NCI-H2196 (cell line): Measurements from ENCODE around the gene CAPN11.
A peak's percentile ranks its signal among the peaks of the same experiment; 100 is the strongest.
"Not testable (repeated sequence)": the region's sequence is repeated elsewhere in the genome, so short reads cannot be mapped to it uniquely, and the experiment has no call there.

Source experiments
- DNase-seq: peaks from one replicate; lab custom pipeline; 2025; ENCODE audit not compliant: unreplicated experiment; lab: John Stamatoyannopoulos, UW

CAPN11 gene

GRCh38 chr6:44129841-44130322 lies 28.7 kb upstream of the CAPN11 start:
- DNase-seq: no peak

GRCh38 chr6:44131892-44132291 lies 26.7 kb upstream of the CAPN11 start:
- peak; percentile 61 for DNase-seq

- no peak for DNase-seq
These were observed 26.1 kb upstream of the CAPN11 start for GRCh38 chr6:44132476-44132875.

- peak; percentile 77 for DNase-seq
These were observed 25.4 kb upstream of the CAPN11 start for GRCh38 chr6:44133003-44133931.

- no peak for DNase-seq
These were observed 24.5 kb upstream of the CAPN11 start for GRCh38 chr6:44133981-44134711.

GRCh38 chr6:44135173-44135758 lies 23.4 kb upstream of the CAPN11 start:
- no peak for DNase-seq

- no peak for DNase-seq
These were observed 22.7 kb upstream of the CAPN11 start for GRCh38 chr6:44135875-44136274.

GRCh38 chr6:44138717-44139350 lies 19.8 kb upstream of the CAPN11 start:
- DNase-seq: no peak

GRCh38 chr6:44139351-44139743 lies 19.3 kb upstream of the CAPN11 start:
- DNase-seq: no peak

- no peak for DNase-seq
These were observed 15.8 kb upstream of the CAPN11 start for GRCh38 chr6:44142835-44143234.

GRCh38 chr6:44143731-44144130 lies 14.9 kb upstream of the CAPN11 start:
- no peak for DNase-seq

- DNase-seq: not testable (repeated sequence)
These were observed 14.1 kb upstream of the CAPN11 start for GRCh38 chr6:44144536-44144935.

- DNase-seq: no peak
These were observed 12.8 kb upstream of the CAPN11 start for GRCh38 chr6:44145839-44146238.

GRCh38 chr6:44146685-44147084 lies 11.9 kb upstream of the CAPN11 start:
- DNase-seq: no peak

GRCh38 chr6:44147256-44147655 lies 11.4 kb upstream of the CAPN11 start:
- DNase-seq: no peak

- DNase-seq: no peak
These were observed 10.3 kb upstream of the CAPN11 start for GRCh38 chr6:44148306-44148705.

- no peak for DNase-seq
These were observed 9.1 kb upstream of the CAPN11 start for GRCh38 chr6:44149369-44150012.

- DNase-seq: no peak
These were observed 8.2 kb upstream of the CAPN11 start for GRCh38 chr6:44150317-44150917.

- DNase-seq: peak; percentile 55
These were observed 7.1 kb upstream of the CAPN11 start for GRCh38 chr6:44151348-44152108.

- no peak for DNase-seq
These were observed 6.5 kb upstream of the CAPN11 start for GRCh38 chr6:44152109-44152461.
